Stromal cell of bone marrow (primary cell): ENCODE data around the gene MYMX.

Experiments
- DNase-seq: peaks from one replicate; pipeline ENCODE4 v3.0.0-alpha.2; 2012; ENCODE audit warnings: low read depth

Gene MYMX

DNA sequence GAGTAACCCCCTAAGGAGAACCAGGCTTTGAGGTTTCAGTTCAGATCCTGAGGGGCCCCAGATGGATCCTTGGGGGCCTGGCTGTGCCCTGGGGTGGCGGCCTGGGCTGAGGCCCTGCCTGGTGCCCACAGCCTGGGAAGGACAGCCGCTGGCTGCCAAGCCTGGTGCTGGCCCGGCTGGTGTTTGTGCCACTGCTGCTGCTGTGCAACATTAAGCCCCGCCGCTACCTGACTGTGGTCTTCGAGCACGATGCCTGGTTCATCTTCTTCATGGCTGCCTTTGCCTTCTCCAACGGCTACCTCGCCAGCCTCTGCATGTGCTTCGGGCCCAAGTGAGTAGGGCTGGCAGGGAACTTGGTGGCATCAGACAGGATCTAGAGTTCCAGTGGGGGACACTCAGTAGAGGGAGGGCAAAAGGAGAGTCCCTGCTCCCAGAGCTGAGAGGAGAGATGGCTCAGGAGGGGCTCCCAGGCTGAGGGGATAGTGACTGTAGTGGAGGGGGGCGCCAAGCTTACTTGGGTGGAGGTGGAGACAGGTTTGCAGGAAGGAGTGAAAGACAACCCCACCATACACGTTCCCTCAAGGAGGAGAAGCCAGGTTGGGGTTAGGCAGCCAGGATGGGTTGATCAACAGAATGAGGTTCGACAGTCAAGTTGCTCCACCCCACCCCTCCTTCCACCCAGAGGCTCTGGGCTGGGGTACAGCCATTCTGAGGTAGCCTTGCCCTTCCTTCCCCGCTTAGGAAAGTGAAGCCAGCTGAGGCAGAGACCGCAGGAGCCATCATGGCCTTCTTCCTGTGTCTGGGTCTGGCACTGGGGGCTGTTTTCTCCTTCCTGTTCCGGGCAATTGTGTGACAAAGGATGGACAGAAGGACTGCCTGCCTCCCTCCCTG is 16.2 kb downstream of the MYMX start:
- no peak for DNase-seq

DNA sequence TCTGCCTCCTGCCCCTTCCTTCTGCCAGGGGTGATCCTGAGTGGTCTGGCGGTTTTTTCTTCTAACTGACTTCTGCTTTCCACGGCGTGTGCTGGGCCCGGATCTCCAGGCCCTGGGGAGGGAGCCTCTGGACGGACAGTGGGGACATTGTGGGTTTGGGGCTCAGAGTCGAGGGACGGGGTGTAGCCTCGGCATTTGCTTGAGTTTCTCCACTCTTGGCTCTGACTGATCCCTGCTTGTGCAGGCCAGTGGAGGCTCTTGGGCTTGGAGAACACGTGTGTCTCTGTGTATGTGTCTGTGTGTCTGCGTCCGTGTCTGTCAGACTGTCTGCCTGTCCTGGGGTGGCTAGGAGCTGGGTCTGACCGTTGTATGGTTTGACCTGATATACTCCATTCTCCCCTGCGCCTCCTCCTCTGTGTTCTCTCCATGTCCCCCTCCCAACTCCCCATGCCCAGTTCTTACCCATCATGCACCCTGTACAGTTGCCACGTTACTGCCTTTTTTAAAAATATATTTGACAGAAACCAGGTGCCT is 16.9 kb downstream of the MYMX start:
- DNase-seq: no peak

DNA sequence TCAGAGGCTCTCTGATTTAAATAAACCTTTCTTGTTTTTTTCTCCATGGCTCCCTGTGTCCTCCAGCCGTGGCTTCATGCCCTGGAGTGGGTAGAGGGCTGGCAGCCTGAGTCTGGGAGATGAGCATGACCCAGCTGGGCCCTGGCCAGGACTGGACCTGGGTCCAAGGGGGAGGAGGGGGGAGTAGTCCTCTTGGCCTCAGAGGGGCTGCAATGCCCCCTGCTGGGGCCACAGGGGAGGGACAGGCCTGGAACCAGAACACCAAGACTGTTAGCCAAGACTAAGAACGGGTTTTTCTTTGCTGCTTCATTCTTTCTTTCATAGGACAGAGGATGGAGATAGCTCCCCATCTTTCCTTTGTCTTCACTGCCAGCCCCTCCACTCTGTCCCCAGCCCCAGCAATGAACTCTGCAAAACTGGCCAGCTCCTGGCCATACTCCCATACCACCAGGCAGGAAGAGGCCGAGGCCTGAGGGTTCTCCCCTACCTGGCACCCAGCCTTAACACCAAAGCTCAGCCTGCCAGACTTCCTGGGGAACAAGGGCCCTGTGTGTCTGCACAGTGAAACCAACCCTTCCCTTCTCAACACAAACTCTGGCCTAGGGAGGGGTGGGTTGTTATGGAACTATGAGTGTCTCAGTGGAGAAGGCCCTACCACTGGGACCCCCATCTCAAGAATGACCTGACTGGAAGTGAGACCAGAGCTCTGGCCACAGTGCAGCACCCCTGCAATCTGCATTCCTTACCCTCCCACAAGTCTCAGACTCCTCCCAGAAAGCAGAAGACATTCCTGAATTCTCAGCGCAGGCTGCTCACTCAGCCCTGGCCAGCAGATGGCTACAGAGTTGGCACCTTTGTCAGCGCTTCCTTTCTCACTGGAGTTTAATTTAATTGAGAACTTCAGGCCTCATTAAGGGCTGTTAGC is 17.6 kb downstream of the MYMX start:
- no peak for DNase-seq

DNA sequence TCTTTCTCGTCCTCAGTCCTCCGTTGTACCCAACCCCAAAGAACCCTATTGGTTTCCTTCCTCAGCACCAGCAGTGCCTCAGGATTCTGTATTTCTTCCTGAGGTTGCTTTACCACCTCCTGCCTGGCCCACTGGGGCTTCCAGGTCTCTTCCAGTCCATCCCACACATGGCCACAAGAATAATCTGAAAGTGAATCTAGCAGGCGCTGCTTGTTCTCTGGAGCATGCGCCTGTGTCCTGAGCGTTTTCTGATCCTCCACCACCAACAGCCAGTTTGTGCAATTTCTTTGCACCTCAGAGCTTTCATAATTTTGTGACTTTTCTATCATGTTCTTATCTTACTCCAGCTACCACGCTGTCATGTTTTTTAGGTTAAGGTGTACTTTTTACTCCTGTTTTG is 18.5 kb downstream of the MYMX start:
- DNase-seq: no peak

DNA sequence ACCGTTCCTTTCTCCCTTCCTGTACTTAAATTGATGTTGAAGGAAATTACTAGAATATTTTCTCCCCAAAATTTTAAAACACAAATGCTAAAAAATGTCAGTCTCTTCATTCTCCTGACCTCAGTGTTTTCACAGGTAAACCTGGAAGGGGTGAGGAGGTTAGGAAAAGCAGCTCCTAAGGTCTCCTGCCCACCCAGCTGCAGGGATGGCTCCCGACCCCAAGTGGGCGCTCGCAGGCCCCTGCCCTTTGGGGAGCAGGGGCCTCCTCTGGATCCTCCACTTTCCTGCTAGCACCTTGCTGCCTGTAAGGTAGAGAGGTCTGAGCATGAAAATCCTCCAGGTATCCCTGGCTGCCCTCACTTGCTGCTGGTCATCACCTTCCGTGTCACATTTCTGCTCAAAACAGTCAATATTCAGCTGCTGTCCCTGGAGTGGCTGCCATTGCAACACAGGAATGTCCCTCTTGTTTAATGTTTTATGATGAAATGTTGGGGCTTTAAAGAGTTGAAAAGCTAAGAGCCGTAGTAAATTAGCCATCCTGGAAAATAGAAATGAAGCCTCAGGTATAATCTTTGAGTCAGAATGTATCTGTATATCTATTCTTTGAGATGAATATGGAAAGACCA is 19.3 kb downstream of the MYMX start:
- DNase-seq: no peak

DNA sequence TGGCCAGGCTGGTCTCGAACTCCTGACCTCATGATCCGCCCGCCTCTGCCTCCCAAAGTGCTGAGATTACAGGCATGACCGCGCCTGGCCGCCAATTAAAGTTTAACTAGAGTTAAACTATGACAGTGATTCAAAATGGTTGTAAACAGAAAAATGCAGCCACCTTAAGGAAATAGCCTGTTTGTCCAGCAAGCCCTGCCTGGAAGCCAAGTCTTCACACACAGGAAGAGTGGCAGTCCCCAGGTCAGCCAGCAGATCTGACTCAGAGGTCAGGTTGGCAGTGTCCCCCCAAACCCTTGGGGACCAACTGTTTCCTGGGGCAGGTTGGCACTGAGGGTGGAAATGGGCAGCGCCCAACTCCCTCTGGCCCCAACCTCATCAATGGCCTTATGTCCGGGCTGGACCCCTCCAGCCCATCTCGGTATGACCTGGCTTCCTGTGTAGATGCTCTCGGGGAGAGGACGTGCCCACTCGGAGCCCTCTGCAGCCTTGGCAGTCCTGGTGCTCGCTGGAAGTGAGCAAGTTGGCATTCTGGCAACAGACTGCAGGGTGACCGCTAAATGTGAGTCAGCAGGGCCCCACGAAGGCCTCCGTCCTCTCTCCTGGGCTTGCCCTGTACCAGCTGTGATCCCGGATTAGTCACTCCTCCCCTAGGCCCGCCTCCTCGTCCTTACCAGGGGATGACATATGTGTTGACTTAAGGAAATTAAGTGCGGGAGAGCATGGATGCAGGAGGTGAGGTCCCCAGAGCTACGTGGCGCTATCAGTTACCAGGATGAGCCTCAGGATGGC is 20.5 kb downstream of the MYMX start:
- peak; percentile 96 for DNase-seq

DNA sequence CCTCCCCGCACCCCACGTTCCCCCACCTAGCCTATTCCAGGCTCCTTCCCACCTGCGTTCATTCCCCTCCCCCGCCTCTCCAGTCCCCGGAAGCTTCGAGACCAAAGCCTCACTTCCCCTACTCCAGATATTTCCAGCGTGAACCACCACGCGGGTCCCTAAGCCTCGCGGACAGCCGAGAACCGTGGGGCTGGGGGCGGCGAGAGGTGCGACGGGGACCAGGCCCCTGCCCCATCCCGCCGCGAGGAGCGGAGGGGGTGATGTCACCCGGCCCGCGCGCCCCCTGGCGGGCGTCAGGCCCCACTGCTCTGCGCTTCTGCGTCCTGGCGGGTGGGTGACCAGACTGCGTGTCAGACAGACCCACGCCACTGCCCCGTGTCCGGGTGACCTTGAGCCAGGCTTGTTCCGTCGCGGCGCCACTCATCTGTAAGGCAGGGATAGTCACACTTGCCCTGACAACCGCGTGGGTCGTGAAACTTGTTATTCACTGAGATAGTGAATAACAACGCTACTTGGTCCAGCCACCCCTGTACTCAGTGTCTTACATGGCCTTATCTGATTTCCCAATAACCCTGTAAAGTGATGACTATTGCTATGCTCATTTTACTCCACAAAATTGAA is 21.2 kb downstream of the MYMX start:
- DNase-seq: no peak

DNA sequence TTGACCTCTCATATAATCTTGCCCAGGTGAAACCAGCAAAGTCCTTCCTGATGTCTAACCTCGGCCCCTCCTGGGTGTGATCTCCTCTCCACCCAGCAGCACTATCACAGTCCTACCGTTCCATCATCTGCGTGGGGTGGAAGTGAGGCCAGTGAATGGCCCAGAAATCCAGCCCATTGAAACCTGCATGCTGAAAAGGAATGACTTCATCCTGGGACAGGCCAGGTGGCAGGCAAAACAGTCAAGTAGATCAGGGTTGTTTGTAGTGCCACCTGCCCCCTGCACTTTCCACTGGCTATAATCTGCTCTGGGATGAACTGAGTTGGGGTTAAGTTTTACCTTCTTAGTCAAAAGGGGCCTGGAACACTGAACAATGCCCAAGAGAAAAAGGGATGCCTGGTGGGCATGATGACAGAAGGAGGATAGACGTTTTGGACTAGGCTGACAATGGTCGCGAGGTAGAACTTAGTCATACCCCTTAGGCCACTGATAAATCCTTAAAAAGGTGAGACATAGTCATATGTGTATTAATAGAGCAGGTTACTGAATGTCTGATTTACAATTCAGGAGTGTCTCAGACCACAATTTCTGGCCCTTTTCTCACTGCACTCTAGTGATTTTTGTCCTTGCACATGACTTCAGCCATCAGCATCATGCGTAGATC is 22.1 kb downstream of the MYMX start:
- DNase-seq: no peak

DNA sequence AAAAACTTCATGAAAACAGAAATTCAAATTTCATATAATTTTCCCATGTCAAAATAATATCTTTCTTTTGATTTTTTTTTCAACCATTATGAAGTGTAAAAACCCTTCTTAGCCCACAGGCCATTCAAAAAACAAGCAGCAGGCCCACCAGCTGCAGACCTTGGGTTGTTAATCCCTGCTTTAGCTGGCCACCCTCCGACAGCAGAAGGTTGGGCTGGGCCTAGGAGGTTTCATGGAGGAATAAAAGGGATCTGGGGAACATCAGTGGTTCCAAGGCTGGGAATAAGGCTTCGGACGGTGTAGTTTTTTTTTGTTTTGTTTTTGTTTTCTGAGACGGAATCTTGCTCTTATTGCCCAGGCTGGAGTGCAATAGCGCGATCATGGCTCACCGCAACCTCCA is 26.6 kb downstream of the MYMX start:
- DNase-seq: no peak

DNA sequence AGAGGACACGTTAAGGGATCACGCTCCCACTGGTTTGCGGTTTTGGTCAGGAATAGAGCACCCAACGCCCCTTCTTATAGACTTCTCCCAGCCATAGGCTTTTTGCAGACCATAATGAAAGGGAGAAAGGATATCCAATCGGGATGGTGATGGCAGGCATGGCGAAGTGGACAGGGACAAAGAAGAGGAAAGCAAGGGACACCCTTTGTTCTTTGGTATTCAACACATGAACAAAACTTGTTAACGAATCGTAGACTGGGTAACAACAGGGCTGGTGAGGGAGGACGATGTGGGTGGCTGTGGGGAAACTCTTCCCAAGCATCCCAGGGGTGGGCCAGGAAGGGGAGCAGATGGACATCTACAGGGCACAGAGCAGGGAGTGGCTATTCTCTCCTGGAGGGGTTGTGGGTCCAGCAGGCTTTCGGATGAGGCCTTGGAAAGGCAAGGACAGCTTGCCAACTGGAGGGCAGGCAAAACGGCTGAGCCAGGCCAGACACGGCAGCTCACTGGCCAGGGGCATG is 28.7 kb downstream of the MYMX start:
- no peak for DNase-seq

DNA sequence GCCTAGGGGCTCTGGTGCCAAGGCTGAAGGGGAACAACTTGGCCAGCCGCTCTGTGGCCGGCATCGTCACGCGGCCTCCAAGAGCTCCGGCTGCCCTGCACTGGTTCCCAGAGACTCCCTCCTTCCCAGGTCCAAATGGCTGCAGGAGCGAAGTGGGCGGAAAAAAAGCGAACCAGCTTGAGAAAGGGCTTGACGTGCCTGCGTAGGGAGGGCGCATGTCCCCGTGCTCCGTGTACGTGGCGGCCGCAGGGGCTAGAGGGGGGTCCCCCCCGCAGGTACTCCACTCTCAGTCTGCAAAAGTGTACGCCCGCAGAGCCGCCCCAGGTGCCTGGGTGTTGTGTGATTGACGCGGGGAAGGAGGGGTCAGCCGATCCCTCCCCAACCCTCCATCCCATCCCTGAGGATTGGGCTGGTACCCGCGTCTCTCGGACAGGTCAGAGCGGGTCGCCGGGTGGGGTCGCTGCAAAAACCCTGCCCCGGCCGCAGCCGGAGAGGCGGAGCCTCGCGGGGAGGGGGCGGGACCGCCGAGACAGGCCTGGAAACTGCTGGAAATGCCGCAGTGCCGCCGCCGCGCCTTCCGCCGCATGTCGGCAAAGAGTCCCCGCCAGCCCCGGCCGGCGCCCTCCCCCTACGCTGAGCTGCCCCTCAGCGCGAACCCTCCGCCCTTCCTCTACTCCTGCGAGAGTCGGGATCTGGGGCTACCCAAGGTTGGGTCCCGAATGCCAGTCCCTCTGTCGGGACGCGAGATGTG is 29.4 kb downstream of the MYMX start:
- DNase-seq: no peak

DNA sequence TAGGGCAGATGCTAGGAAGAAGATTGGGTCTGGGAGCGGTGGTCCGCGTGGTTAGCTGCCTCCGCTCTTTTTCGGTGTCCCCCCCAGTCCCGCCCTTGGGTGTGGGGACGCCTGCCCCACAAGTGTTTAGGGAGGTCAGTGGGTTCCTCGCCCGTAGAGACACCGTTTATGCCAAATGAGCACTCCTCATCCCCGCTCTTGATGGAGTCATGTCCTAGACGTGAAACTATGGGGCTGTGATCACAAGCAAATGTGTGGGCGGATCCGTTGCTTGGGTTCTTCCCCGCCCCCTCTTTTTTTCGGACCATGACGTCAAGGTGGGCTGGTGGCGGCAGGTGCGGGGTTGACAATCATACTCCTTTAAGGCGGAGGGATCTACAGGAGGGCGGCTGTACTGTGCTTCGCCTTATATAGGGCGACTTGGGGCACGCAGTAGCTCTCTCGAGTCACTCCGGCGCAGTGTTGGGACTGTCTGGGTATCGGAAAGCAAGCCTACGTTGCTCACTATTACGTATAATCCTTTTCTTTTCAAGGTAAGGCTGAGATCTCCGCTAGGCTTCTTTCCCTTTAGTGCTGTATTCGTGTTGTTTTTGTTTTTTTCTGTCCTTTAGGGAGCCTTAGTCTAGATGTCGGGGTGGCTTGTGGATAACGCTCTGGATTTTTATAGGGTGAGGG is 30.1 kb downstream of the MYMX start, which contains the start of gene HSP90AB1:
Gene HSP90AB1, plus strand, starts transcription at position 439 of the 675 bp plus-strand sequence. CDS start 1,529 bp downstream, outside the sequence.
- DNase-seq: peak; percentile 90

DNA sequence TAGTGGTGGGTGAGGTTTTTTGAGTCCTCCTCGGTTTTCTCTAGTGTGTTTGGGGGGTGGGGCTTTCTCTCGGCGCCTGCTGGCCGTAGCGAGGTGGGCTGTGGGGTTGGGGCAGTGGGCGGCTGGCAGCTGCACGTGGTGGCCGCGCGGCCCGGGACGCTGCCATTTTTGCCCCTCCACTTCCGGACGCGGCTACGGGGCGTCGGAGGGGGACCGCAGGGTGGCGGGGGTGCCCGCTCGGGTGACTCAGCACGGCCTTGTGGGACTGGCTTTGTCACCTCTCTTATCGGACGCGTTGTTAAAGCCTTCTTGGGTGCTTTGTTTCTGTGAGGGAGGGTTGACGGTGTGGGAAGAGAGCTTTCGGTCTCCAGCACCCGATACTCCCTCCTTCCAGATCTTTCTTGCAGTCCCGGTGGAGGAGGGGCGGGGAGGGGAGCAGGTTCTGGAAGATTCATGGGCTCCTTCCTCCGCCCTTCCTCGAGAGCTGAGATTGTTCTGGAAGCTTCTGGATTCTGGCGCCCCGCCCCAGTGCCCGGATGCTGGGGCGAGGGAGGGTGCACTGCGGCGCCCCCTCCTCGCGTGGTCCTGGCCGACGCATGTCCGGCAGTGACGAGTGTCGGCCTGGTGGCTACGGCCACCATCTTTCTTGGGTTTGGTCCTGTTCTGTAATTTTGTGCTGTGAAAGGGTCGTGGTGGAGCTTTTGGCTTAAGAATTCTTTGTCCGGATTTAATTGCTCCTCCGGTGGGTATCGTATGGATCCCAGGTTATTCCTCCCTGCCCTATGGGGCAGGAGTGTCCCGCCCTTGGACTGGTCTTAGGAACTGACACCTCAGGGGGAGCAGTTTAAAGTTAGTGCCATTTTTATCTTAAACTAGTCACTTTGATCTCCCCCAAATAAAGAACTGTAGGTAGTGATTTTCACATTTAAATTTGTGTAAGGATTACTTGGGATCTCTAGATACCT is 30.9 kb downstream of the MYMX start:
- no peak for DNase-seq

DNA sequence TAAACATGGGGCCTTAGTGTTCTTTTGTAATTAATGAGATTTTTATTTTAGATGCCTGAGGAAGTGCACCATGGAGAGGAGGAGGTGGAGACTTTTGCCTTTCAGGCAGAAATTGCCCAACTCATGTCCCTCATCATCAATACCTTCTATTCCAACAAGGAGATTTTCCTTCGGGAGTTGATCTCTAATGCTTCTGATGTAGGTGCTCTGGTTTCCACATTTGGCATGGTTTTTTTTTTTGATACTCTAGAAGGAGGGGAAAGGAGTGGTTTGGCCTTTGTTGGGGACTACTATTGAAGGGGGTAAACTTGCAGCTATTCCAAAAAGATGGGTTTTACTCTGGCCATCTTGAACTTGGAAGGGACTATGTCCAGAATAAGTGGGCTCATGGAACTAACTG is 31.9 kb downstream of the MYMX start:
- DNase-seq: no peak

DNA sequence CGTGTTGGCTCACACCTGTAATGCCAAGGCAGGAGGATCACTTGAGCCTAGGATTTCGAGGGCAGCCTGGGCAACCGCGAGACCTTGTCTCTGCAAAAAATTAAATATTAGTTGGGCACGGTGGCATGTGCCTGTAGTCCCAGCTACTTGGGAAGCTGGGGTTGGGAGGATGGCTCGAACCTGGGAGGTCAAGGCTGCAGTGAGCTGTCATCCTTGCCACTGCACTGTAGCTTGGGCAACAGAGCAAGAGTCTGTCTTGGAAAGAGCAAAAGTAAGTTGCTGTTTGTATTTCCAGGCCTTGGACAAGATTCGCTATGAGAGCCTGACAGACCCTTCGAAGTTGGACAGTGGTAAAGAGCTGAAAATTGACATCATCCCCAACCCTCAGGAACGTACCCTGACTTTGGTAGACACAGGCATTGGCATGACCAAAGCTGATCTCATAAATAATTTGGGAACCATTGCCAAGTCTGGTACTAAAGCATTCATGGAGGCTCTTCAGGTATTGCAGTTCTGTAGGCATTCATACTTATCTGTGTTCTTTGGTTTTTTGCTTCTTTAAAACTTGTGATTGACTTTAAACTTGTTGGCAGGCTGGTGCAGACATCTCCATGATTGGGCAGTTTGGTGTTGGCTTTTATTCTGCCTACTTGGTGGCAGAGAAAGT is 32.5 kb downstream of the MYMX start:
- DNase-seq: no peak

DNA sequence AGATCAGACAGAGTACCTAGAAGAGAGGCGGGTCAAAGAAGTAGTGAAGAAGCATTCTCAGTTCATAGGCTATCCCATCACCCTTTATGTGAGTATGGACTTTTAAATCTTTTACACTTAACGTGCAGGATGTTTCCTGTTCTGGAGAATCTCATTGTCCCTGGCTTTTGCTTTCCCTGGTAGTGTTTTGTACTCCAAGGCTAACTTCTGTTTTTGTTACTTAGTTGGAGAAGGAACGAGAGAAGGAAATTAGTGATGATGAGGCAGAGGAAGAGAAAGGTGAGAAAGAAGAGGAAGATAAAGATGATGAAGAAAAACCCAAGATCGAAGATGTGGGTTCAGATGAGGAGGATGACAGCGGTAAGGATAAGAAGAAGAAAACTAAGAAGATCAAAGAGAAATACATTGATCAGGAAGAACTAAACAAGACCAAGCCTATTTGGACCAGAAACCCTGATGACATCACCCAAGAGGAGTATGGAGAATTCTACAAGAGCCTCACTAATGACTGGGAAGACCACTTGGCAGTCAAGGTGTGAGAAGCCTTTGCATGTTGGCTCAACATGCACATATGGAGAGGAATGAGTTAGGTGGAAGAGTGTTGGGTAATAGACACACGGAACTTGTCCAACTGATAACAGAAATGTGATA is 33.5 kb downstream of the MYMX start:
- no peak for DNase-seq
